GM19351 (cell line): ENCODE results near the gene COA3.

Source experiments
- ATAC-seq: cut with Tn5 transposase; IDR thresholded peaks from one replicate; pipeline ENCODE4 v1.9.1; 2021; ENCODE audit warnings: mild to moderate bottlenecking, moderate library complexity; ENCODE audit not compliant: unreplicated experiment

The COA3 gene

GRCh38 chr17:42754782-42755181 is 43.7 kb downstream of the COA3 start:
- ATAC-seq: no peak

DNA sequence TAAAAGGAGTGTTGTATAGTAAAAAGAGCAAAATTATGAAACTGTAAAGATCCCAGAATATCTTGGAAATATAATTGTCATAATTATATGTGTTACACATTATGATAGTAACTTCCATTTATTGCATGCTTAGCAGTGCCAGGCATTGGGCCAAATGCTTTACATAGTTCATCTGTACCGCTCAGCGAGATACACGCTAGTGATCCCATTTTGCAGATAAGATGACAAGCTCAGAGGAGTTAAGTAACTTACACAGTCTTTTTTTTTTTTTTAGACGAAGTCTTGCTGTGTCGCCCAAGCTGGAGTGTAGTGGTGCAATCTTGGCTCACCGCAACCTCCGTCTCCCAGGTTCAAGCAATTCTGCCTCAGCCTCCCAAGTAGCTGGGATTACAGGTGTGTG is 46.9 kb downstream of the COA3 start:
- ATAC-seq: no peak

- ATAC-seq: no peak
Observed at GRCh38 chr17:42750739-42751344, 47.7 kb downstream of the COA3 start.

GRCh38 chr17:42748908-42749798 is 49.4 kb downstream of the COA3 start:
- no peak for ATAC-seq

GRCh38 chr17:42748202-42748907 is 50.1 kb downstream of the COA3 start:
- no peak for ATAC-seq
